NOMO-1 (cell line): ENCODE data around the gene PMVK.

Experiments
- DNase-seq, 2 experiments: peaks; one replicate each; lab custom pipeline; 2025; ENCODE audit not compliant: unreplicated experiment in 2 of 2; lab: John Stamatoyannopoulos, UW

Gene PMVK

GRCh38 chr1:154951901-154952657, 15.6 kb upstream of the PMVK start:
- DNase-seq, result no peak

DNA sequence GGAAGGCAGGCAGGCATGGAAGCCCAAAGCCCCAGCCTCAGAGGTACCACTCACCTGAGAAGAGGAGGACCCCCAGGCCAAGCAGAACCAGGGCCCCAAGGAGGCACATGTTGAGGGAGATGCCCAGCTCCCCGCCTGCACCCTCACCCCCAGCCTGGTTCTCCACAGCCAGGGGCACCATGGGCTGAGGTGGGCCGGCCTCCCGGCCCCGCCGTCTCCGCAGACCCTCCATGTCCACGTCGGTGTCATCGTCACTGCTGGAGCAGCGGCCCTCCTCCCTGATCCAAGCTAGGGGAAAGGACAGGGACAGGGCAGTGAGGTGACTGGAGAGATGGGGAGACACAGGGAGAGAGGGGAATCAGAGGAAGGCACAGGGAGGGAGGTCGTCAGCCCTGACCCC, 11.6 kb upstream of the PMVK start:
- DNase-seq, result no peak

DNA sequence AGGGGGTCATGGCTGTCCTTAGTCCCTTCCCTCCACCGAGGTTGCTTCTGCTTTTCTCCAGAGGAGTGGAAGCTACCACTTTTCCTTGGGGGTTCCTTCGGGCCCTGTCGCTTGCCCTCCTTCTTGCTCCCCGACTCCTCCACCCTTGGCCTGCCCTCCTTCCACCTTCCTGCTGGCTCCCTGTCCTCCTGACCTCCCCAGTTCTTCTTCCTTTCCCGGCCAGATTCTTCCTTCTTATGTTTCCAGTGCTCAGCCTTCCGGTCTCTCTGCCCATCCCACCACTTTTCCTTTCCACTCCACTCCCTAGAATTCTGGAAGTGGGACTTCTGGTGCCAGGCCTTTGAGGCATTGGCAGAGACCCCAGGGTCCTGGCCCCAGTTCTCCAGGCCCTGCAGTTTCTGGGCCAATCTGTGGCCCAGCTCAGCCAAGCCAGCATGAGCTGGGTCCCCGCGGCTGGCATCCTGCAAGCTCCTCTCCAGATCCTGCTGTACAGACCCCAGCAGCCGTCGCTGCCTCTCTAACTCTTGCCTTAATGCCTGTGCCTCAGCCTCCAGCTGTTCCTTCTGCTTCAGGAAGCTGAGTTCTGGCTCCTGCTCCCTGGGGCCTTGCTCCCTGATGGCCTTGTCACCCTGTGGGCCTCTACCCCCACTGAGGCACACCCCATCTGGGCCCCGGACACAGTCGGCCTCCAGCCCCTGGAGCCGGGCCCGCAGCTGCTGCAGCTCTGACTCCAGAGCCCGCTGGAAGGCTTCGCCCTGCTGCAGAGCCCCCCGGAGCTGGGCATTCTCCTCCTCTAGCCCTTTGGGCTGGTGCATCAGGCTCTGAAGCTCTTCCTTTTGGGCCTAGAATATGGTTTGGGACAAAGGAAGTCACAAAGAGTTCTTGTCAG, 9.7 kb upstream of the PMVK start:
- DNase-seq, result no peak

GRCh38 chr1:154945160-154945961, 8.8 kb upstream of the PMVK start:
- no peak for DNase-seq

- no peak for DNase-seq
These were observed 8.1 kb upstream of the PMVK start for GRCh38 chr1:154944401-154945159.

GRCh38 chr1:154943649-154944400, 7.3 kb upstream of the PMVK start:
- DNase-seq, result peak; percentile 69 to 80

DNA sequence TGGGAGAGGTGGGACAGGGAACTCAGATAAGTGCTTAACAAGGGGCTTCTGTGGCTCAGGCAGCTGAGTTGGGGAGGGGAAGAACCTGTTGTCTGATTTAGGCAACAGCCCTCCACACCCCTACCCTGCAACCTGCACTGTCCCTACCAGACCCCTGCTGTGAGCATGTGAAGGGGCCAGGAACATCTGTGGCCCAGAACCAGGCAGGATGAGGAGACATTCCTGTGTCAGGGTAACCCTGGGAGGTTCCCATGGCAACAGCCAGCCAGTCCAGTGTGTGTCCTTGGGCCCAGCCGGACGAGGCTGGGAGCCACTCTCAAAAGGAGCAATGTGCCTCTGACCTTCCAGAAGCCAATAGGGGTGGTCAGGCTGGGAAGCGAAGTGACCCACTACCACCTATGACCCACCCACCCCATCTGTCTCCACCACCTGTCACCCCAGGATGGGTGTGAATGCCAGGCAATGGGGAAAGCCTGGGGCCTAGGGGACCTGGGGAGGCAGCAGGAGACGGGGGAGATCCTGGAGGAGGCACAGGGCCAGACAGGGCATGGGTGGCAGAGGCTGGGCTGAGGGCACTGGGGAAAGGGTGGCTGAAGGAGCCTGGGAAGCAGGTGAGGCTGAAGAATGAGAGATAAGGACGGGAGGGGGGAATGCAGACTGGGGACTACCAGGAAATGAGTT, 5.0 kb upstream of the PMVK start:
- DNase-seq, result no peak

GRCh38 chr1:154940651-154941194, 4.2 kb upstream of the PMVK start:
- no peak for DNase-seq

GRCh38 chr1:154940213-154940560, 3.7 kb upstream of the PMVK start:
- no peak for DNase-seq

DNA sequence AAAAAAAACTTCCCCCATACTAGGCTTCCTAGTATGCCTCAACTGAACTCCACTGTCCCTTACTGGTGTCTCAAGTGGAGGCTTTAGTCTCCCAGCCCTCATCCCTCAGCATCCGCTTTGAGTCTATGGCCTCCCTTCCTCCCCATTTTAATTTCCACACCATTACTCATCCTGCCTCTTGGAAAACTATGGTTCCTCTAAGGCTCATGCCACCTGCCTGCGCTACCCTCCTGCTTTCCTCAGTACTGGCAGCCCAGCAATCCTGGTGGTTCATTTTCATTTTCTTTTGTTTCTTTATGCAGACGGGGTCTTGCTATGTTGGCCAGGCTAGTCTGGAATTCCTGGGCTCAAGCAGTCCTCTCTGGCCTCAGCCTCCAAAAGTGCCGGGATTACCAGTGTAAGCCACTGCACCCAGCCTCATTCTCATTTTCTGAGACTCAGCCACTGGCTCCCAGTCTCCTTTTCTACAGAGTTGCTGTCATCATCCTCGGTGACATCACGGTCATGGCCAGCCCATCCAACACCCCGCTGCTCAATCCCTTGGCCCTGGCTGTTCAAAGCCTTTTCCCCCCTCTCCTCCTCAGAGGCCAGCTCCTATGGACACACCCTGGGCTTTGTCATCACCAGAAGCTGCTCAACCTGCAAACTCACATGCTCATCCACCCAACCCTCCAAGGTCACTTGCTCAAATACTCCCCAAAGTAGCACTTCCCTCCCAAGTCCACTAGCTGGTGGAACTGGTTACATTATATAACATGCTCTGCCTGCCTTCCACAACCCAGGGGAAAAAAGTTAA, 2.3 kb upstream of the PMVK start:
- DNase-seq, result no peak

GRCh38 chr1:154937988-154938386, 1.5 kb upstream of the PMVK start:
- DNase-seq, result no peak

- peak; percentile 89 to 90 for DNase-seq
These were observed 817 bp upstream of the PMVK start for GRCh38 chr1:154937085-154937987.

DNA sequence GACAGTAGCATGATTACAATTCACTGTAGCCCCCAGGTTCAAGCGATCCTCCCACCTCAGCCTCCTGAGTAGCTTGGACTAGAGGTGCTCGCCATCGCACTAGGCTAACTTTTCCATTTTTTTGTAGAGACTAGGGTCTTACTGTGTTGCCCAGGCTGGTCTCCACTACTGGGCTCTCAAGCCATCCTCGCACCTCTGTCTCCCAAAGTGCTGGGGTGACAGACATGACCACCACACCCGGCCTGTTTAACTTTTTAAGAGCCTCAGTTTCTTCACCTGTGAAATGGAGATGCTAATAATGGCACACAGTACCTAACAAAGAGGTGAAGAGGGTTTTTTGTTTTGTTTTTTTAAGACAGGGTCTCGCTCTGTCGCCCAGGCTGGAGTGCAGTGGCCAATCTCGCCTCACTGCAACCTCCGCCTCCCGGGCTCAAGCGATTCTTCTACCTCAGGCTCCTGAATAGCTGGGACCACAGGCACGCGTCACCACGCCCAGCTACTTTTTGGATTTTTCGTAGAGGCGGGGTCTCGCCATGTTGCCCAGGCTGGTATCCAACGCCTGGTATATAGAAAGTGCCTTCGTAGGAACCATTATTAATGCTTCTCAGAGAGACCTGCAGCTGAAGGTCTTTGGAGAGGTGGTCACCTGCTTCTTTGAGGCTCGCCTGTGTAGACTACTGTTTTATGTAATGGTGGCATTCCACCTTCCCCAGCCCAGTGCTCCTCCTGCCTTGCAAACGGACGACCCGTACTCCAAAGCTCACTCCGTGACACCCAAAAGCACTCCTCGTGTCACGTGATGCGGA, 567 bp downstream of the PMVK start:
- DNase-seq, result no peak

DNA sequence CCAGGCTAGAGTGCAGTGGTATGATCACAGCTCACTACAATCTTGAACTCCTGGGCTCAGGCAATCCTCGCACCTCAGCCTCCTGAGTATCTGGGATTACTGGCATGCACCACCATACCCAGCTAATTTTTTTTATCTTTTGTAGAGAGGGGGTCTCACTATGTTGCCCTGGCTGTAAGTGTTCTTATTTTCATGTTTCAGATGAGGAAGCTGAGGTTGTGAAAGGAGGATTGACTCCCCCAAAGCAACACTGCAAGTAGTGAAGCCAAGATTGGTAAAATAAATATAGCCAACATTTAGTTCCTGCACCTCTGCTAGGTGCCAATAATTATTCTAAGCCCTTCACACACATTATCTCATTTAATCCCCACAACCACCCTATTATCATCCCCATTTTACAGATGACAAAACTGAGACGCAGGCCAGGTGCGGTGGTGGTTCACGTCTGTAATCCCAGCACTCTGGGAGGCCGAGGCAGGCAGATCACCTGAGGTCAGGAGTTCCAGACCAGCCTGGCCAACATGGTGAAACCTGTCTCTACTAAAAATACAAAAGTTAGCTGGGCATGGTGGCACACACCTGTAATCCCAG, 2.1 kb downstream of the PMVK start:
- no peak for DNase-seq

GRCh38 chr1:154931940-154932487, 4.5 kb downstream of the PMVK start:
- no peak for DNase-seq

- no peak for DNase-seq
These were observed 10.3 kb downstream of the PMVK start for GRCh38 chr1:154926201-154926600.
